CD14-positive monocyte (primary cell): ENCODE results near the gene EYS. TPM values are rescaled to one million over a fixed set of nuclear protein-coding genes. Genes with fewer than 3 reads are reported as not detected.

Experiments
- DNase-seq, 3 donors: peaks; one replicate each; pipeline ENCODE4 v3.0.0-alpha.2; 2011 to 2022
- H2AFZ ChIP-seq: 2 replicates; pipeline ENCODE4 v1.6.0; 2012; ENCODE audit warnings: mild to moderate bottlenecking, low read depth, low read length, inconsistent platforms; ENCODE audit not compliant: insufficient read depth, poor library complexity, severe bottlenecking
- H3K27ac ChIP-seq, 2 donors: 1 replicate in 1 of 2; 2 replicates in 1 of 2; pipeline ENCODE4 v1.5.1; 2012 to 2013; ENCODE audit warnings: low read length in 2 of 2, control low read depth in 1 of 2, inconsistent platforms in 1 of 2, low read depth in 1 of 2, mild to moderate bottlenecking in 1 of 2
- H3K27me3 ChIP-seq, 2 donors: one replicate each; pipeline versions ENCODE4 v1.6.0 to v1.6.1; 2011 to 2013; ENCODE audit warnings: low read length in 2 of 2; ENCODE audit not compliant: control insufficient read depth in 2 of 2, insufficient read depth in 2 of 2
- H3K36me3 ChIP-seq, 2 donors: replicated peaks in 1 of 2; 1 replicate in 1 of 2; 2 replicates in 1 of 2; pipeline versions ENCODE4 v1.5.1 to v1.6.1; 2012 to 2013; ENCODE audit warnings: low read length in 2 of 2, control low read depth in 1 of 2, inconsistent platforms in 1 of 2, mild to moderate bottlenecking in 1 of 2; ENCODE audit not compliant: insufficient read depth in 2 of 2, control insufficient read depth in 1 of 2
- H3K4me1 ChIP-seq, 2 donors: 1 replicate in 1 of 2; 2 replicates in 1 of 2; pipeline versions ENCODE4 v1.5.1 to v1.6.1; 2012 to 2013; ENCODE audit warnings: low read length in 2 of 2, control low read depth in 1 of 2, inconsistent platforms in 1 of 2, mild to moderate bottlenecking in 1 of 2, moderate library complexity in 1 of 2; ENCODE audit not compliant: insufficient read depth in 2 of 2, control insufficient read depth in 1 of 2
- H3K4me2 ChIP-seq: replicated peaks from 2 replicates; pipeline ENCODE3; 2012; ENCODE audit warnings: low read length, moderate library complexity, mild to moderate bottlenecking; ENCODE audit not compliant: poor library complexity, severe bottlenecking; ENCODE audit errors: extremely low read depth
- H3K4me3 ChIP-seq, 3 experiments: fragments of 200-600 bp in 1 of 3; sonication (generic) in 1 of 3; replicated peaks in 1 of 3; 1 replicate in 2 of 3; 2 replicates in 1 of 3; pipeline ENCODE4 v1.5.1; 2011 to 2013; ENCODE audit warnings: low read length in 3 of 3, mild to moderate bottlenecking in 3 of 3, control low read depth in 2 of 3, low read depth in 2 of 3, inconsistent platforms in 1 of 3, moderate library complexity in 1 of 3
- H3K79me2 ChIP-seq: 2 replicates; pipeline ENCODE4 v1.6.0; 2012; ENCODE audit warnings: mild to moderate bottlenecking, control low read depth, inconsistent platforms, low read length, moderate library complexity; ENCODE audit not compliant: insufficient read depth
- H3K9ac ChIP-seq: 2 replicates; pipeline ENCODE4 v1.6.0; 2017; ENCODE audit warnings: low read length, mild to moderate bottlenecking; ENCODE audit not compliant: insufficient read depth, poor library complexity, severe bottlenecking
- H3K9me3 ChIP-seq, 2 donors: replicated peaks in 1 of 2; 1 replicate in 1 of 2; 2 replicates in 1 of 2; pipeline versions ENCODE4 v1.5.1 to v1.6.1; 2012 to 2013; ENCODE audit warnings: low read length in 2 of 2, control low read depth in 1 of 2; ENCODE audit not compliant: control insufficient read depth in 1 of 2, insufficient read depth in 1 of 2
- H4K20me1 ChIP-seq: 2 replicates; pipeline ENCODE4 v1.6.0; 2012; ENCODE audit warnings: mild to moderate bottlenecking, low read length, control low read depth, moderate library complexity; ENCODE audit not compliant: insufficient read depth
- H3K27ac Mint-ChIP-seq, 7 donors: one replicate each; pipeline ENCODE4 v1.8.0; 2020; ENCODE audit warnings: mild to moderate bottlenecking in 7 of 7, mixed read lengths in 7 of 7, moderate library complexity in 6 of 7, inconsistent platforms in 2 of 7
- H3K27me3 Mint-ChIP-seq, 3 donors: one replicate each; pipeline ENCODE4 v1.8.0; 2021 to 2022; ENCODE audit warnings: low read depth in 3 of 3, mild to moderate bottlenecking in 3 of 3, mixed read lengths in 3 of 3, moderate library complexity in 3 of 3, inconsistent platforms in 1 of 3
- H3K36me3 Mint-ChIP-seq, 2 donors: one replicate each; pipeline ENCODE4 v1.8.0; 2020; ENCODE audit warnings: mixed read lengths in 2 of 2, inconsistent platforms in 1 of 2, mild to moderate bottlenecking in 1 of 2
- H3K4me1 Mint-ChIP-seq: one replicate; pipeline ENCODE4 v1.8.0; 2020; ENCODE audit warnings: mild to moderate bottlenecking, mixed read lengths
- H3K4me3 Mint-ChIP-seq, 2 donors: one replicate each; pipeline ENCODE4 v1.8.0; 2020; ENCODE audit warnings: mild to moderate bottlenecking in 2 of 2, mixed read lengths in 2 of 2, moderate library complexity in 1 of 2
- H3K9me3 Mint-ChIP-seq, 7 donors: one replicate each; pipeline ENCODE4 v1.8.0; 2020 to 2022; ENCODE audit warnings: mixed read lengths in 7 of 7, mild to moderate bottlenecking in 6 of 7, moderate library complexity in 6 of 7, inconsistent platforms in 2 of 7
- WGBS: methylation state at CpG from one replicate; pipeline ENCODE4 v1.1.5; 2013; ENCODE audit warnings: missing lambda C conversion rate; ENCODE audit not compliant: insufficient coverage; 5-methylcytosine and 5-hydroxymethylcytosine counted together
- intact Hi-C, 2 donors: fragments of 100-400 bp; cut with micrococcal nuclease; formaldehyde crosslinking; loops; one replicate each; pipeline versions ENCODE4 v1.15.0 to v1.15.1; 2023
- polyA plus RNA-seq, 3 donors: library from polyadenylated mRNA; depleted of rRNA in 1 of 3; unstranded in 2 of 3; stranded (reverse) in 1 of 3; fragments of 300-500 nt in 2 of 3; fragments of >200 nt in 1 of 3; fragmentation: Illumina TruSeq in 2 of 3; gene quantifications; 1 replicate in 2 of 3; 2 replicates in 1 of 3; pipeline ENCODE4 v1.2.3, GENCODE V29; 2012 to 2021
- TF ChIP-seq, protein P1 (sequence below): fragments of 200-600 bp; IDR thresholded peaks from one replicate; pipeline ENCODE4 v1.8.0; 2022; ENCODE audit warnings: antibody characterized with exemption, mild to moderate bottlenecking

EYS gene
- polyA plus RNA-seq, 3 donors, result 0.01 to 0.03 TPM; not detected in 1

DNA sequence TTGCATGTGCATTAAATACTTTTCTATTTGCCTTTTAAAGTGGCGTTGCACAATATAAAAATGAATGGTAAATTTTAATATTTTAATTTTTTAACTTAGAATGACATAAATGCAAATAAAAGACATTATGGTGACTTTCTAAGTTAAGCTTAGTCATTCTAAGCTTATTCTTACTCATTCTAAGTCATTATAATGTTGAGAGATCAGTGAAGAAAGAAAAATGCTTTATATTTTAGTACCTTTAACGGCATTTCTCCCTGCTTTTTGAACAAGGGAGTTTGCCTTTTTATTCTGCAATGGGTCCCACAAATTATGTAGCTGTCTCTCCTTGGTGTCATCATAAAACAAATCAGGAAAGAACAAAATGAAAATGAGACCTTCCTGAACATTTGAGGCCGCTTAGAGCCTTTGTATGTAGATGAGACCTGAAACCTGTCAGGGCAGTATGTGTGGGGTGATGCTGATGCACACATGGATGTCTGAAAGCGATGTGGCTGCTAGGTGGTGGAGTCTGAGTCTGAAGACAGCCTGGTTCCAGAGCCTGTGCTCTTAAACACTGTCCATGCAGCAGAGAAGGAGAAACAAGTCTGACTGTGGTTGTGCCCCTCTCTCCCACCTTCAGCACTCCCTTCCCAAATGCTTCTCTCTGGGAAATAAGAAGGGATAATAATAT is 1913.4 kb downstream of the EYS start:
- no peak for DNase-seq
- Histone ChIP-seq H3K9ac (no peak overlapping the region), H3K4me3 (no peak overlapping the region), H3K4me2 (no peak overlapping the region), H4K20me1 (no peaks in the 10 kb centered on the region), H3K79me2 (no peaks in the 10 kb centered on the region), H3K27ac (peak overlapping the region in 1 of 2 donors; percentile 53), H2AFZ (no peak overlapping the region), H3K4me1 (peaks cover 31 to 35% of the 10 kb centered on the region in 2 donors), H3K27me3 (no peaks in the 10 kb centered on the region), H3K9me3 (no peaks in the 10 kb centered on the region), H3K36me3 (no peaks in the 10 kb centered on the region)
- Mint-ChIP-seq H3K27ac (peak overlapping the region in 6 of 7 donors; percentile 12 to 76 (median 46)), H3K27me3 (no peaks in the 10 kb centered on the region), H3K4me1 (peaks cover 34% of the 10 kb centered on the region), H3K9me3 (no peaks in the 10 kb centered on the region), H3K36me3 (no peaks in the 10 kb centered on the region), H3K4me3 (no peak overlapping the region)
- WGBS, result 90% methylated on average over 1 of the region's 4 CpGs
- intact Hi-C loops, result no loop called here
- TF ChIP-seq, protein P1, sequence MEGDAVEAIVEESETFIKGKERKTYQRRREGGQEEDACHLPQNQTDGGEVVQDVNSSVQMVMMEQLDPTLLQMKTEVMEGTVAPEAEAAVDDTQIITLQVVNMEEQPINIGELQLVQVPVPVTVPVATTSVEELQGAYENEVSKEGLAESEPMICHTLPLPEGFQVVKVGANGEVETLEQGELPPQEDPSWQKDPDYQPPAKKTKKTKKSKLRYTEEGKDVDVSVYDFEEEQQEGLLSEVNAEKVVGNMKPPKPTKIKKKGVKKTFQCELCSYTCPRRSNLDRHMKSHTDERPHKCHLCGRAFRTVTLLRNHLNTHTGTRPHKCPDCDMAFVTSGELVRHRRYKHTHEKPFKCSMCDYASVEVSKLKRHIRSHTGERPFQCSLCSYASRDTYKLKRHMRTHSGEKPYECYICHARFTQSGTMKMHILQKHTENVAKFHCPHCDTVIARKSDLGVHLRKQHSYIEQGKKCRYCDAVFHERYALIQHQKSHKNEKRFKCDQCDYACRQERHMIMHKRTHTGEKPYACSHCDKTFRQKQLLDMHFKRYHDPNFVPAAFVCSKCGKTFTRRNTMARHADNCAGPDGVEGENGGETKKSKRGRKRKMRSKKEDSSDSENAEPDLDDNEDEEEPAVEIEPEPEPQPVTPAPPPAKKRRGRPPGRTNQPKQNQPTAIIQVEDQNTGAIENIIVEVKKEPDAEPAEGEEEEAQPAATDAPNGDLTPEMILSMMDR, result no peak

DNA sequence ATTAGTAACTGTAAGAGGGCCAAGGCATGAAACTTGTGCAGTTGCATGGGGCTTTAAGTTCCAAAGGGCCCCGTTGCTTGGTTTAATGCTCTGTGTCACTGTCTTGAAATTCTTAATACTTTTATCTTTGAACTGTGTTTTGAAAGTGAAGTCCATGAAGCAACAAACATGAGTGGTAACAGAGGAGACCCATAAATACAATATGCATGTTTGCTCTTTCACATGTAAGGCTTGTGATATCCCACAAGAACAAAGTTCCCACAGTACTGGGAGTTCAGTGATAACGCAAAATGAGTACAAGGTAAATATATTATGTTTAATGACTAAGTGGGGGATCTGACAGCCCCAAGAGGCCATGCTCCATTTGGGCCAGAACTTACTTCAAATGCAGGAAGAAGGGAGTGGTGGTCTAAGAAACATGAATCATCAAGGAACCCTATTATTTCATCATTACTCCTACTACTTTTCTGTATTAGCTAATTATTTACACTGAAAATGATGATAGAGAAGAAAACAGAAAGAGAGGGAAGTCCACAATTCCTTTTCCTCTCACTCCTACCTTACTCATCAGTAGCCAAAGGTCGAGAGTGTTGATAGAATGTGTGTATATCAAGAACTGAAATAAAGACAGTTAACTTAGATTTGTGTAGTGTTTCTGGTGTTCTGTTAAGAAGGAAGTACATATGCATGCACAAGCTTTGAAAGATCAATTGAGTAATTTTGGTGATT is 1914.1 kb downstream of the EYS start:
- no peak overlapping the region for H3K9ac ChIP-seq
- no peak overlapping the region for H3K4me3 ChIP-seq
- Mint-ChIP-seq H3K36me3 (no peaks in the 10 kb centered on the region), H3K4me3 (peak overlapping the region in 1 of 2 donors; percentile 21), H3K27me3 (no peaks in the 10 kb centered on the region), H3K9me3 (no peaks in the 10 kb centered on the region), H3K4me1 (peaks cover 34% of the 10 kb centered on the region), H3K27ac (peak overlapping the region in 2 of 7 donors; percentile 11 to 21)
- H3K4me2 ChIP-seq, result peak overlapping the region; percentile 8
- H2AFZ ChIP-seq, result no peak overlapping the region
- no peaks in the 10 kb centered on the region for H3K79me2 ChIP-seq
- H3K27me3 ChIP-seq, result no peaks in the 10 kb centered on the region
- H3K36me3 ChIP-seq, result no peaks in the 10 kb centered on the region
- H3K27ac ChIP-seq, result peak overlapping the region in 1 of 2 donors; percentile 7
- peak; percentile 11 to 49 (median 15) for DNase-seq
- intact Hi-C loops, result no loop called here
- TF ChIP-seq, protein P1, result no peak
- no CpG with 5 or more reads among the region's 3 CpGs for WGBS
- peaks cover 31 to 35% of the 10 kb centered on the region in 2 donors for H3K4me1 ChIP-seq
- H3K9me3 ChIP-seq, result no peaks in the 10 kb centered on the region
- no peaks in the 10 kb centered on the region for H4K20me1 ChIP-seq
